Measurements from ENCODE around the gene C1D. TPM values are rescaled to one million over a fixed set of nuclear protein-coding genes. Genes with fewer than 3 reads are reported as not detected.

C1D gene
- total and polyA plus RNA-seq, 2 donors from 2014 or later, result 23.0 to 34.2 TPM

- TF ChIP-seq CTCF (IDR thresholded peaks at IDR 0.05; ENCODE audit: borderline replicate concordance, extremely low read depth, insufficient read depth), result no peak
These were observed 22.7 kb downstream of the C1D start for GRCh38 chr2:68040078-68040477.

GRCh38 chr2:68039317-68039716, 23.5 kb downstream of the C1D start:
- intact Hi-C loops (cut with DNase I), result no loop called here

More at GRCh38 chr2:68040078-68040477, 22.7 kb downstream of the C1D start:
- no peaks in the 10 kb centered on the region for H3K4me1 ChIP-seq (ENCODE audit: control insufficient read depth in 2 of 3, insufficient read depth in 2 of 3, low read depth in 1 of 3, low read length in 3 of 3)
- H3K27me3 ChIP-seq (ENCODE audit: control insufficient read depth, insufficient read depth, low read length), result no peaks in the 10 kb centered on the region
- FAIRE-seq, result no peak
- H3K9me3 ChIP-seq (ENCODE audit: control insufficient read depth in 2 of 3, insufficient read depth in 1 of 3, low read length in 3 of 3), result no peaks in the 10 kb centered on the region
- H3K36me3 ChIP-seq (ENCODE audit: control insufficient read depth in 2 of 3, insufficient read depth in 3 of 3, low read length in 3 of 3), result no peaks in the 10 kb centered on the region
- intact Hi-C loops (cut with DNase I), result no loop called here
- no peak overlapping the region for H3K4me3 ChIP-seq (ENCODE audit: low read length in 3 of 3)
- H3K9ac ChIP-seq (ENCODE audit: low read length in 3 of 3), result no peak overlapping the region
- H3K27ac ChIP-seq (ENCODE audit: low read depth in 2 of 2, low read length in 2 of 2), result no peak overlapping the region
- DNase-seq, result no peak

GRCh38 chr2:68032702-68033101, 30.1 kb downstream of the C1D start:
- DNase-seq, result no peak
- no peak for FAIRE-seq
- intact Hi-C loops (cut with DNase I), result no loop called here
- no peaks in the 10 kb centered on the region for H3K27me3 ChIP-seq (ENCODE audit: control insufficient read depth, insufficient read depth, low read length)
- H3K27ac ChIP-seq (ENCODE audit: low read depth in 2 of 2, low read length in 2 of 2), result no peak overlapping the region
- H3K4me1 ChIP-seq (ENCODE audit: control insufficient read depth in 2 of 3, insufficient read depth in 2 of 3, low read depth in 1 of 3, low read length in 3 of 3), result no peaks in the 10 kb centered on the region
- no peaks in the 10 kb centered on the region for H3K9me3 ChIP-seq (ENCODE audit: control insufficient read depth in 2 of 3, insufficient read depth in 1 of 3, low read length in 3 of 3)
- TF ChIP-seq CTCF (IDR thresholded peaks at IDR 0.05; ENCODE audit: borderline replicate concordance, extremely low read depth, insufficient read depth), result no peak
- no peak overlapping the region for H3K4me3 ChIP-seq (ENCODE audit: low read length in 3 of 3)
- H3K9ac ChIP-seq (ENCODE audit: low read length in 3 of 3), result no peak overlapping the region
- H3K36me3 ChIP-seq (ENCODE audit: control insufficient read depth in 2 of 3, insufficient read depth in 3 of 3, low read length in 3 of 3), result no peaks in the 10 kb centered on the region

More at GRCh38 chr2:68039317-68039716, 23.5 kb downstream of the C1D start:
- Histone ChIP-seq H3K27me3 (ENCODE audit: control insufficient read depth, insufficient read depth, low read length) (no peaks in the 10 kb centered on the region), H3K27ac (ENCODE audit: low read depth in 2 of 2, low read length in 2 of 2) (no peak overlapping the region), H3K36me3 (ENCODE audit: control insufficient read depth in 2 of 3, insufficient read depth in 3 of 3, low read length in 3 of 3) (no peaks in the 10 kb centered on the region), H3K9me3 (ENCODE audit: control insufficient read depth in 2 of 3, insufficient read depth in 1 of 3, low read length in 3 of 3) (no peaks in the 10 kb centered on the region), H3K4me1 (ENCODE audit: control insufficient read depth in 2 of 3, insufficient read depth in 2 of 3, low read depth in 1 of 3, low read length in 3 of 3) (no peaks in the 10 kb centered on the region), H3K4me3 (ENCODE audit: low read length in 3 of 3) (no peak overlapping the region), H3K9ac (ENCODE audit: low read length in 3 of 3) (no peak overlapping the region)
- DNase-seq (no peak), FAIRE-seq (no peak)
- TF ChIP-seq CTCF (IDR thresholded peaks at IDR 0.05; ENCODE audit: borderline replicate concordance, extremely low read depth, insufficient read depth), result no peak

GRCh38 chr2:68031542-68032160, 31.2 kb downstream of the C1D start:
- Histone ChIP-seq H3K9me3 (ENCODE audit: control insufficient read depth in 2 of 3, insufficient read depth in 1 of 3, low read length in 3 of 3) (no peaks in the 10 kb centered on the region), H3K9ac (ENCODE audit: low read length in 3 of 3) (peak overlapping the region in 1 of 3 donors; percentile 20), H3K27me3 (ENCODE audit: control insufficient read depth, insufficient read depth, low read length) (no peaks in the 10 kb centered on the region), H3K36me3 (ENCODE audit: control insufficient read depth in 2 of 3, insufficient read depth in 3 of 3, low read length in 3 of 3) (no peaks in the 10 kb centered on the region), H3K27ac (ENCODE audit: low read depth in 2 of 2, low read length in 2 of 2) (no peak overlapping the region), H3K4me3 (ENCODE audit: low read length in 3 of 3) (no peak overlapping the region), H3K4me1 (ENCODE audit: control insufficient read depth in 2 of 3, insufficient read depth in 2 of 3, low read depth in 1 of 3, low read length in 3 of 3) (no peaks in the 10 kb centered on the region)
- peak; percentile 93 for FAIRE-seq
- intact Hi-C loops (cut with DNase I), result no loop called here
- TF ChIP-seq CTCF (IDR thresholded peaks at IDR 0.05; ENCODE audit: borderline replicate concordance, extremely low read depth, insufficient read depth), result peak; percentile 59
- DNase-seq, result peak in 2 of 5 donors; percentile 85 to 88
